ENCODE results near the gene BEST1. TPM values are rescaled to one million over a fixed set of nuclear protein-coding genes. Genes with fewer than 3 reads are reported as not detected.
"Not testable (repeated sequence)": the region's sequence is repeated elsewhere in the genome, so short reads cannot be mapped to it uniquely, and the experiment has no call there.

Gene BEST1
- total RNA-seq, 1 experiment from 2014 or later = 3.5 TPM

- no peak for DNase-seq (ENCODE audit: low read depth)
Observed at GRCh38 chr11:61976420-61976800, 26.3 kb downstream of the BEST1 start.

GRCh38 chr11:61976813-61977475 lies 26.8 kb downstream of the BEST1 start:
- DNase-seq (ENCODE audit: low read depth) = no peak

GRCh38 chr11:61978703-61979661 lies 28.8 kb downstream of the BEST1 start:
- DNase-seq (ENCODE audit: low read depth) = no peak

DNA sequence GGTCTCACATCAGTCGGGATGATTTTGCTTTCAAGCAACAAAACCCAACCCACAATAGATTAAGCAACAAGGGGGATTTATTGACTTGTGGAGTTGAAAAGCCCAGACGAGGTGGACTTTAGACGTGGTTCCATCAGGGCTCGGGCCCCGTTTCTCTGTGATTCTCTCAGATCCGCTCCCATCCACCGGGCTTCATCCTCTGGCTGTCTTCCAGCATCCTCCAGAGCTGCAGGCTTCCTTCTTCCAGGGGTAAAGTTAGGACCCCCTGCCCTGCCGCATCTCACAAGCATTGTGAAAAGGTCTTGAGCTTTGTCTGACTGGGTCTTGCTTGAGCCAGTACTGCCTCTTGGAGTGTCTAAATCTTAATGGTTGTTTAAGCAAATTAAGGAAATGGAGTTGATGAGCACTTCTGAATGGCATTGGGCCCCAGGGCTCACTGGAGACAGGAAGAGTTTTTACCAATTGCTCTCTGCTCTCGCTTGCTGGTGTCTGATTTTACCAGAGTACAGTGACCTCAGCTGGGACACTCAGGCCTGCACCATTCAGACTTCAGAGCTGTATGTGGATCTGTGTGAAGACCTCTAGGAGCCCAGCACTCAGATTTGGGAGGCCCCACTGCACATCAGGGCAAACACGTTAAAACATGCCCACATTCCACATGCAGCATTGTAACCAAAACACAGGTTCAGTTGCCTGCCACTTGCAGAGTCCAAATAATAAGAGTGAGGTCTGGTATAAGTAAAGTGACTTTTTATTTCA lies 30.8 kb downstream of the BEST1 start:
- DNase-seq (ENCODE audit: low read depth) = no peak

DNA sequence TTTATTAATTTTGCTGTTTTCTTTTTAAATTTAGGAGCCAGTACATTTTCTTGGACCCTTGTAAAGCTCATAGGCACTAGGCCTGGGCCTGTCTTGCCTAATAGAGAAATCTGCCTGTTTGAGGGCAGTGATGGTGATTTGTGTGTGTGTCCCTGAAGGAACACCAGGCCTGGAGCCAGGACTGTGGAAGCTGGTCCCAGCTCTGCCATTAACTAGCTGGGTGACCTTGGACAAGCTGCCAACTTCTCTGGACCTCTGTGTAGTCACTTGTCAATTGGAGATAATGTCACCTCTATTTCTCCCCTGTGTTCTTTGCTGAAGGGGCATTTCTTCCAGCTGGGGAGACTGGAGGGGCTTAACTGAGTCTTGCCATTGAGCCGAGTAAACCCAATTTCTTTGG lies 33.3 kb downstream of the BEST1 start:
- DNase-seq (ENCODE audit: low read depth) = no peak

DNA sequence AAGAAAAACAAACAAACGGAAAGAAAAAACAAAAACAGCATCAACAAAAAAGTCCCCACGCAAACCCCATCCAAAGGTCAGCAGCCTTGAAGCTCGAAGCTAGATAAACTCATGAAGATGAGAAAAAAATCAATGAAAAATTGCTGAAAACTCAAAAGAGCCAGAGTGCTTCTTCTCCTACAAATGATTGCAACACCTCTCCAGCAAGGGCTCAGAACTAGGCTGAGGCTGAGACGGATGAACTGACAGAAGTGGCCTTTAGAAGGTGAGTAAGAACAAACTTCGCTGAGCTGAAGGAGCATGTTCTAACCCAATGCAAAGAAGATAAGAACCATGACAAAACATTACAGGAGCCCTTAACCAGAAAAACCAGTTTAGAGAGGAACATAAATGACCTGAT lies 35.7 kb downstream of the BEST1 start:
- DNase-seq (ENCODE audit: low read depth) = no peak

DNA sequence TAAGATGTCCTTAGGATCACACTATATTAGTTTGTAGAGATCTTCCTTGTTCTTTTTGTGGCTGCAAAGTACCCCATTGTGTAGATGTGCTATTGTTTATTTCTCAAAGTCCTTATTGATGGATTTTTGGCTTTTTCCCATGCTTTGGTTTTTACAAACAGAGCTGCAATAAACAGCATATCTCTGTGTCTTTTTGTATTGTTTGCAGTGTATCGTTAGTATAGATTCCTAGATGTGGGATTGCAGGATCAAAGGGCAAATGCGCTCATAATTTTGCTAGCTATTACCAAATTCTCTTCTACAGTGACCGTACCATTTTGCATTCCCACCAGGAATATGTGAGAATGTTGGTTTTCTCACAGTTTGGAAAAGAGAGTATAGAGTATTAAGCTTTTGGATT lies 44.8 kb downstream of the BEST1 start:
- DNase-seq (ENCODE audit: low read depth) = no peak

GRCh38 chr11:61996933-61997332 lies 46.8 kb downstream of the BEST1 start:
- DNase-seq (ENCODE audit: low read depth) = no peak

- peak; percentile 26 for DNase-seq (ENCODE audit: low read depth)
Observed at GRCh38 chr11:61999141-61999975, 49.2 kb downstream of the BEST1 start.

DNA sequence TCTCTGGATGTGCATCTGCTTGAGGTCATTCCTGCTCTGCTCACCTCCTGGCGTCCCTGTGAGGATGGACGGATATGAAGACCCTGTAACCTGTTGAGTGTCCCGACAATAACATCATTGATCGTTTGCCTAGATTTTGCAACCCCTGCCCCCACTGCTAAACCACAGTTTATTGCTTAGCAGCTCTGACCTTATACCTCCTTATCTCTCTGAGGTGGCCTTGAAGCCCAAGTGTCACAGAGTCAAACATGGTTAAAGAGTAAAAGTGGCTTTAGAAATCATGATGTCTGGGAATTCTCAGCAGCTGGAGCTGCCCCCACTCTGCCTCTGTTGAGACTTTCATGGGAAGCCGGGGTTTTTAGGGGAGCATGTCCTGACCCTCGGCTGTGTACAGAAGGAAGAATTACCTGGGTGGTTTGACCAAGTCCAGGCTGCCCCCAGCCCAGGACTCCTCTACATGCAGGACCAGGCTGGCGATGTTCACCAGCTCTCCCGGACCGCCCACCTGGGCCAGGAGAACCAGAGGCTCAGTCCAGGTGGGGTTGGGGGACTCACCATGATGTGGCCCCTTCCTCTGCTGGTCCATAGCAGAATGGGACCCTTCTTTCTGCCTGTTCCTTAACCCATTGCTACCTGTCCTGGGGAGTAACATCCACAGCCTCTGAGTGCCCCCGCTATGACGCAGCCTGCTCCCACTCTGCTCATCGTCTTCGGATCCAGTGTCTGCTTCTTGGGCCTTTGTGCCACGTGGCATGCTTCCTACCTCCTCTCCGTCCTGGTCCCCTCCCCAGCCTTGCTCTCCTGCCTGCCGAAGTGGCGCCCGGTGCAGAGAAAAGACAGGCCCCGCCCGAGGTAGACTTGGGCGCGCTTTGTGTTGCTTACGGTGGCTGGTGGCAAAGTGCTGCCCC lies 50.6 kb downstream of the BEST1 start:
- no peak for DNase-seq (ENCODE audit: low read depth)

DNA sequence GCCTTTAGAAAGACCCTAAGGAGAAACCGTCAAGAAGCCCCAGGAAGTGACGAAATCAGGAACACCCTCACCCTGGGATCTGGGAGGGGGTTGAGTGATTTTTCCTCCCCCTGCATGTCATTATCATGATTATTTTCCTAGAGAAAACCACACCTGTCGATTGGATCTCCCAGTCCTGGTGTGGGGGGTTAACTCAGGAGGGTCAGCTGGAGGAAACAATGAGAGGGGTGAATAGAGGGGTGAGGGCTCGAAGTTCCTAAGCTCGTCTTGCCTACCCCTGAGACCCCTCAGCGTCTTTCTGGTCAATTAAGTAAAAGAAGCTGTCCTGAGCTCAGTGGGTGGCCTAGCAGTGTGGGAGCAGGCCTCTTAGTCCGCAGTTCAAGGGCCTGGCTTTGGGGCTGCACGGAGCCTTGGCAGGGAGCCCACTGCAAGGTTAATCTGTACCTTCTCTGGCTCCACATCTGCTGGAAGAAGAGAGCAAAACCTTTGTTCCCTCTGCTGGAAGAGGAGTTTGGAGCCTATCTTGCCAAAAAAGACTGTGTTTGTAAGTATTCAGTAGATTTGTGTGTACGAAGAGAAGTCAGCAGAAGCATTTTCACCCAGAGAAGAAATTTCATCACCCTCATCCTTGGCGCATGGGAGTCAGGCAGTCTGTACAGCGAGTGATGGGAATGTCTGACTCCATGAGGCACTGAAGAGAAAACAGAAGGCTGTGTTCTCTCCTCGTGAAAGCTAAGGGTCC lies 51.5 kb downstream of the BEST1 start:
- DNase-seq (ENCODE audit: low read depth) = no peak

DNA sequence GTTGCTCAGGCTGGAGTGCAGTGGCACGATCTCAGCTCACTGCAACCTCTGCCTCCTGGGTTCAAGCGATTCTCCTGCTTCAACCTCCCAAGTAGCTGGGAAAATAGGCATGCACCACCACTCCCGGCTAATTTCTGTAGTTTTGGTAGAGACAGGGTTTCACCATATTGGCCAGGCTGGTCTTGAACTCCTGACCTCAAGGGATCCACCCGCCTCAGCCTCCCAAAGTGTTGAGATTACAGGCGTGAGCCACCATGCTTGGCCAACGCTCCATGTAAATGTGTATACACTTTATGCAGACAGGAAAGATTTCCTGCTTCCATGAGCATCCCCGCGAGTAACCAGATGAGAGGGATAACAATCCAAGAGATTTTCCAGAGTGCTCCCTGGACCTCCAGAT lies 52.1 kb downstream of the BEST1 start:
- not testable (repeated sequence) for DNase-seq (ENCODE audit: low read depth)

GRCh38 chr11:62004473-62004872 lies 54.3 kb downstream of the BEST1 start:
- peak; percentile 96 for DNase-seq (ENCODE audit: low read depth)

- no peak for DNase-seq (ENCODE audit: low read depth)
Observed at GRCh38 chr11:62008193-62008592, 58.0 kb downstream of the BEST1 start.

- DNase-seq (ENCODE audit: low read depth) = no peak
Observed at GRCh38 chr11:62010935-62011528, 60.9 kb downstream of the BEST1 start.

DNA sequence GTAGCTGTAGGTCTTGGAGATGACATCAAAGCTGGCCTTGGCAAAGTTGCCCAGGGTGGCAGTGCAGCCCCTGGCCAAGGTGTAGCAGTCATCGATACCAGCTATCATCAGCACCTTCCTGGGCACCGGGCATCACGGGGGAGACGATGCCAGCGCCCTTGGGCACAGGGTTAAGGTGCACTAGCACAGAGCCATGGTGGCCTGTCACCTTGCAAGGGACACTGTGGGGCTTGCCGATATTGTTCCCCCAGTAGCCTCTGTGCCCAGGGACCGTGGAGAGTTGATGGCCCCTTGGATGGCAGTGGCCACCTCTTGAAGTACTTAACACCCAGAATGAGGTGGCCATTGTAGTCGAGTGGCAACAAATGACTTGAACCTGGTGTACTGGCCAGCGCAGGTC lies 61.7 kb downstream of the BEST1 start:
- DNase-seq (ENCODE audit: low read depth) = no peak

GRCh38 chr11:62012451-62012831 lies 62.3 kb downstream of the BEST1 start:
- peak; percentile 65 for DNase-seq (ENCODE audit: low read depth)

GRCh38 chr11:62012832-62013461 lies 62.8 kb downstream of the BEST1 start:
- DNase-seq (ENCODE audit: low read depth) = no peak
